Measurements from ENCODE around the gene ZBTB17. TPM values are rescaled to one million over a fixed set of nuclear protein-coding genes. Genes with fewer than 3 reads are reported as not detected.
A peak's percentile ranks its signal among the peaks of the same experiment; 100 is the strongest.

ZBTB17 gene
- total and polyA plus RNA-seq, 2 experiments from 2014 or later, result 21.9 to 26.6 TPM

DNA sequence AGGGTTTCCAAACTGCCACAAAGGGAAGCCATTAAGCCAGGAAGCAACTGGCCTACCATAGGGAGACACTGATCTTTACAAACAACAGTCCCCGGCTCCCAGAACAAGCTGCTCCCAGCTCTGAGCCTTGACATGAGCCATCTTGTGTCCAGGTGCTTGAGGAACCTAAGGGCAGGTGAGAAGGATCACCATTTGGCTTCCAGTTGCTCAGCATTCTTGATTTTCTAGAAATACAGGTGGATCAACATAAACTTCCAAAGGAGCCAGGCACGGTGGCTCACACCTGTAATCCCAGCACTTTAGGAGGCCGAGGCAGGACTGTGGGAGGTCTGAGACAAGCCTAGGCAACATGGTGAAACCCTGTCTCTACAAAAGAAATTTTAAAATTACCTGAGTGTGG, 21.6 kb downstream of the ZBTB17 start:
- H3K9me2 ChIP-seq (ENCODE audit: insufficient read depth), result no peaks in the 10 kb centered on the region
- DNase-seq (ENCODE audit: low spot score) (no peak), ATAC-seq (no peak)
- Mint-ChIP-seq H3K4me1 (peaks cover 61% of the 10 kb centered on the region), H3K9me3 (no peaks in the 10 kb centered on the region), H3K27me3 (ENCODE audit: insufficient read depth, low read depth, poor library complexity) (peaks cover 11% of the 10 kb centered on the region), H3K36me3 (ENCODE audit: low read depth) (peaks cover 4% of the 10 kb centered on the region; the same call in 1 of the 3 replicates), H3K4me3 (no peak overlapping the region), H3K27ac (no peak overlapping the region)
- peaks cover 32% of the 10 kb centered on the region for H3K79me2 ChIP-seq (replicated peaks; ENCODE audit: insufficient read depth)
- 0 out of 2 replicates have a peak, but pooled peaks cover 3% of the 10 kb centered on the region for H3F3A ChIP-seq (replicated peaks; ENCODE audit: low read depth)
- TF ChIP-seq, protein P1, sequence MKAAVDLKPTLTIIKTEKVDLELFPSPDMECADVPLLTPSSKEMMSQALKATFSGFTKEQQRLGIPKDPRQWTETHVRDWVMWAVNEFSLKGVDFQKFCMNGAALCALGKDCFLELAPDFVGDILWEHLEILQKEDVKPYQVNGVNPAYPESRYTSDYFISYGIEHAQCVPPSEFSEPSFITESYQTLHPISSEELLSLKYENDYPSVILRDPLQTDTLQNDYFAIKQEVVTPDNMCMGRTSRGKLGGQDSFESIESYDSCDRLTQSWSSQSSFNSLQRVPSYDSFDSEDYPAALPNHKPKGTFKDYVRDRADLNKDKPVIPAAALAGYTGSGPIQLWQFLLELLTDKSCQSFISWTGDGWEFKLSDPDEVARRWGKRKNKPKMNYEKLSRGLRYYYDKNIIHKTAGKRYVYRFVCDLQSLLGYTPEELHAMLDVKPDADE (IDR thresholded peaks at IDR 0.05), result no peak
- TF ChIP-seq ZNF331 (CRISPR knock-in tag; IDR thresholded peaks at IDR 0.05; ENCODE audit: low read depth) (no peak), POLR2AphosphoS5 (IDR thresholded peaks at IDR 0.05; ENCODE audit: low read depth) (no peak), STAT1 (IDR thresholded peaks at IDR 0.05; ENCODE audit: unreplicated experiment) (no peak), CREB1 (CRISPR knock-in tag; IDR thresholded peaks at IDR 0.05; ENCODE audit: low read depth) (no peak), JUNB (IDR thresholded peaks at IDR 0.05; ENCODE audit: unreplicated experiment) (no peak), EZH2 (IDR thresholded peaks at IDR 0.05; ENCODE audit: low read depth, unreplicated experiment) (no peak)
- TF ChIP-seq, protein P2, sequence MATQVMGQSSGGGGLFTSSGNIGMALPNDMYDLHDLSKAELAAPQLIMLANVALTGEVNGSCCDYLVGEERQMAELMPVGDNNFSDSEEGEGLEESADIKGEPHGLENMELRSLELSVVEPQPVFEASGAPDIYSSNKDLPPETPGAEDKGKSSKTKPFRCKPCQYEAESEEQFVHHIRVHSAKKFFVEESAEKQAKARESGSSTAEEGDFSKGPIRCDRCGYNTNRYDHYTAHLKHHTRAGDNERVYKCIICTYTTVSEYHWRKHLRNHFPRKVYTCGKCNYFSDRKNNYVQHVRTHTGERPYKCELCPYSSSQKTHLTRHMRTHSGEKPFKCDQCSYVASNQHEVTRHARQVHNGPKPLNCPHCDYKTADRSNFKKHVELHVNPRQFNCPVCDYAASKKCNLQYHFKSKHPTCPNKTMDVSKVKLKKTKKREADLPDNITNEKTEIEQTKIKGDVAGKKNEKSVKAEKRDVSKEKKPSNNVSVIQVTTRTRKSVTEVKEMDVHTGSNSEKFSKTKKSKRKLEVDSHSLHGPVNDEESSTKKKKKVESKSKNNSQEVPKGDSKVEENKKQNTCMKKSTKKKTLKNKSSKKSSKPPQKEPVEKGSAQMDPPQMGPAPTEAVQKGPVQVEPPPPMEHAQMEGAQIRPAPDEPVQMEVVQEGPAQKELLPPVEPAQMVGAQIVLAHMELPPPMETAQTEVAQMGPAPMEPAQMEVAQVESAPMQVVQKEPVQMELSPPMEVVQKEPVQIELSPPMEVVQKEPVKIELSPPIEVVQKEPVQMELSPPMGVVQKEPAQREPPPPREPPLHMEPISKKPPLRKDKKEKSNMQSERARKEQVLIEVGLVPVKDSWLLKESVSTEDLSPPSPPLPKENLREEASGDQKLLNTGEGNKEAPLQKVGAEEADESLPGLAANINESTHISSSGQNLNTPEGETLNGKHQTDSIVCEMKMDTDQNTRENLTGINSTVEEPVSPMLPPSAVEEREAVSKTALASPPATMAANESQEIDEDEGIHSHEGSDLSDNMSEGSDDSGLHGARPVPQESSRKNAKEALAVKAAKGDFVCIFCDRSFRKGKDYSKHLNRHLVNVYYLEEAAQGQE (IDR thresholded peaks at IDR 0.05; ENCODE audit: unreplicated experiment), result no peak
- no peak overlapping the region for H2AFZ ChIP-seq
- no peak overlapping the region for H3K27ac ChIP-seq (ENCODE audit: low read depth)
- peaks cover 37% of the 10 kb centered on the region for H3K4me1 ChIP-seq (ENCODE audit: insufficient read depth)
- H3K4me2 ChIP-seq, result no peak overlapping the region; the same call in 1 of the 2 replicates
- H3K4me3 ChIP-seq, result no peak overlapping the region
- H3K36me3 ChIP-seq (ENCODE audit: insufficient read depth), result no peaks in the 10 kb centered on the region
- peaks cover 3% of the 10 kb centered on the region for H4K20me1 ChIP-seq (replicated peaks; ENCODE audit: insufficient read depth)
- H3K27me3 ChIP-seq (ENCODE audit: insufficient read depth), result no peaks in the 10 kb centered on the region

DNA sequence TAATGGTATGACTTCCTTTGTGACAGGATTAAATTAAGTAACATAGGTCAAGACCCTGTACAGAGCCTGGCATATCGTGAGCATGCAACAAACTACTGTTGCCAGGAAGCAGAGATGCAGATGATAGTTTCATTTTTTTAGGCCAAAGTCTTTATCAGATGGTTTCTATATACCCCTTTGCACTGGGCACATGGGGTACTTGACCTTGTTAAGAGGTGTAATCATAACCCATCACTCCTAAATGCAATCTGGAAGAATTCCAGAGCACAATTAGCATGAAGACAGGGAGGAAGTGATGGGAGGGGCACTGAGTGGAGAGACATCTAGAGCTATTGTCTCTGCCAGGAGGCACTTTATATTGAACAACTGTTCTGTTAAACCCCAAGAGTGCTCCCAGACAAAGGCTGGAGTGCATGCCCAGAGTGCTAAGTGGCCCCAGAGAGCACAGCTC, 22.1 kb downstream of the ZBTB17 start:
- H3K4me1 ChIP-seq (ENCODE audit: insufficient read depth), result peaks cover 38% of the 10 kb centered on the region
- no peaks in the 10 kb centered on the region for H3K36me3 ChIP-seq (ENCODE audit: insufficient read depth)
- peaks cover 33% of the 10 kb centered on the region for H3K79me2 ChIP-seq (replicated peaks; ENCODE audit: insufficient read depth)
- H2AFZ ChIP-seq, result no peak overlapping the region
- no peak overlapping the region for H3K27ac ChIP-seq (ENCODE audit: low read depth)
- ATAC-seq (no peak), DNase-seq (ENCODE audit: low spot score) (peak; percentile 30)
- H3K9me2 ChIP-seq (ENCODE audit: insufficient read depth), result no peaks in the 10 kb centered on the region
- no peak overlapping the region for H3K4me3 Mint-ChIP-seq
- no peak overlapping the region for H3K27ac Mint-ChIP-seq
- peaks cover 4% of the 10 kb centered on the region; the same call in 1 of the 3 replicates for H3K36me3 Mint-ChIP-seq (ENCODE audit: low read depth)
- no peaks in the 10 kb centered on the region for H3K27me3 ChIP-seq (ENCODE audit: insufficient read depth)
- H3K4me1 Mint-ChIP-seq, result peaks cover 66% of the 10 kb centered on the region
- H3K27me3 Mint-ChIP-seq (ENCODE audit: insufficient read depth, low read depth, poor library complexity), result peaks cover 11% of the 10 kb centered on the region
- 0 out of 2 replicates have a peak, but pooled peaks cover 3% of the 10 kb centered on the region for H3F3A ChIP-seq (replicated peaks; ENCODE audit: low read depth)
- TF ChIP-seq, protein P1 (IDR thresholded peaks at IDR 0.05), result no peak
- no peaks in the 10 kb centered on the region for H3K9me3 Mint-ChIP-seq
- no peak overlapping the region; the same call in 1 of the 2 replicates for H3K4me2 ChIP-seq
- peaks cover 3% of the 10 kb centered on the region for H4K20me1 ChIP-seq (replicated peaks; ENCODE audit: insufficient read depth)
- H3K4me3 ChIP-seq, result no peak overlapping the region

All from GM23338 (cell line).